Stimulated activated naive CD4-positive, alpha-beta T cell (primary cell): ENCODE measurements around the gene FBXW4.
"Not testable (repeated sequence)": the region's sequence is repeated elsewhere in the genome, so short reads cannot be mapped to it uniquely, and the experiment has no call there.

Experiments
- DNase-seq, 6 experiments: peaks; one replicate each; lab custom pipeline; 2025; lab: John Stamatoyannopoulos, UW

Gene FBXW4

GRCh38 chr10:101617102-101617823 lies 77.7 kb downstream of the FBXW4 start:
- no peak for DNase-seq

- DNase-seq, result no peak
These were observed 78.4 kb downstream of the FBXW4 start for GRCh38 chr10:101616415-101617101.

- DNase-seq, result no peak
These were observed 79.3 kb downstream of the FBXW4 start for GRCh38 chr10:101615525-101616116.

- no peak for DNase-seq
These were observed 80.1 kb downstream of the FBXW4 start for GRCh38 chr10:101614663-101615524.

GRCh38 chr10:101613646-101614045 lies 81.3 kb downstream of the FBXW4 start:
- no peak for DNase-seq

GRCh38 chr10:101612872-101613271 lies 82.1 kb downstream of the FBXW4 start:
- no peak for DNase-seq

GRCh38 chr10:101612086-101612485 lies 82.9 kb downstream of the FBXW4 start:
- DNase-seq, result no peak

- no peak for DNase-seq
These were observed 83.7 kb downstream of the FBXW4 start for GRCh38 chr10:101611096-101611905.

- no peak for DNase-seq
These were observed 85.5 kb downstream of the FBXW4 start for GRCh38 chr10:101609481-101609880.

GRCh38 chr10:101607124-101607523 lies 87.8 kb downstream of the FBXW4 start:
- DNase-seq, result no peak

- DNase-seq, result peak; percentile 8 to 46 (median 24)
These were observed 92.1 kb downstream of the FBXW4 start for GRCh38 chr10:101602761-101603398.

- DNase-seq, result no peak
These were observed 93.4 kb downstream of the FBXW4 start for GRCh38 chr10:101601541-101601940.

- DNase-seq, result no peak
These were observed 97.7 kb downstream of the FBXW4 start for GRCh38 chr10:101597091-101597900.

GRCh38 chr10:101595591-101596433 lies 99.2 kb downstream of the FBXW4 start:
- DNase-seq, result no peak

- DNase-seq, result not testable (repeated sequence)
These were observed 101.6 kb downstream of the FBXW4 start for GRCh38 chr10:101593331-101593730.

- no peak for DNase-seq
These were observed 106.1 kb downstream of the FBXW4 start for GRCh38 chr10:101588879-101589278.

- DNase-seq, result peak; percentile 71 to 87 (median 81)
These were observed 107.0 kb downstream of the FBXW4 start, which contains the start of the genes DPCD and POLL for GRCh38 chr10:101587725-101588653. TSS of gene DPCD (plus strand) at chr10:101588321. CDS start at chr10:101588337, 16 bp downstream. TSS of gene POLL (minus strand) at chr10:101588257. CDS start at chr10:101587360, 897 bp downstream.

GRCh38 chr10:101585841-101586240 lies 109.1 kb downstream of the FBXW4 start:
- no peak for DNase-seq
